ENCODE results near the gene DHX16. TPM values are rescaled to one million over a fixed set of nuclear protein-coding genes. Genes with fewer than 3 reads are reported as not detected.

DHX16 gene
- total RNA-seq, 4 donors from 2014 or later = 19.5 to 28.1 (median 24.3) TPM

DNA sequence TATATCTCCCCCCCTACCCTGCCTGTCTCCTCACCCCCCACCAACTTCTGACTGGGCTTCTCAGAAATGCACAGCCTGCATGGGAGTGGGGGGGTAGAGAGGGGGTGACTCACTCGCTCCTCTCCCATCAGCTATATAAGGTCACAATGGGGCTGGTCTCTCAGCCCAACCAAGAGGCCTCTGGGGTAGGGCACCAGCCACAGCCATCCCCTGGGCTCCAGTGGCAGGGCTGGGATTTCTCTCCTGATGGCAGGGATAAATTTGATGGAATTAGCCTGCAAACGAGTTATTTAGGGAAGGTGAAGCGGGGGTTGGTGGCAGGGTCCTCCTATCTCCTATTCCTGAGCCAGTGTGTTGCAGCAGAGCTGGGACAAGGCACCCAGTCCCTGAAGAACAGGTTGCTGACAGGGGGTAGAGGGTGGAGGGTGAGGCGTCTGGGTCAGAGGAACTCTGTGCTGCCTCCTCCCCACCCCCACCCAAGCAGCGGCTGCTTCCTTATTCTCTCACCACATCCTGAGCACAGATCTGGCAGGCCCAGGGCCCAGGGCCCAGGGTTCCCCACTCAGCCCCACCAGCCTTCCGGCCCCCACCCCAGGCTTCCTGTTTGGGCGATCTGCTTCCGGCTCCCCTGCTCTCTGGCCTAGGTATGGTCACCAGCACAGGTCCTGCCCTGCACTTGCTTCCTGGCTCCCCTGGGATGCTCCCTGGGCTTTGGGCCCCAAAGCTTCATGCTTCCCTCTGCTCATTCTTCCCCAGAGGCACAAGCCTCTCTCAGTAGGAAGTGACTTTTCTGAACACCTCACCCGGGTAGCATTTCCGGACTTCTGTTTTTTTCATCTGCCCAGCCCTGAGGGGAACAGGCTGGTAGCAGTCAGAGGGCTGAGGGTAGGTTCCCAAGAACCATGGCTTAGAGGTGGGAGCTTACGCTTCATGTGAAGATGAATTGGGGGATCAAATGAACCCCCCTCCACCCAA, 9.6 kb upstream of the DHX16 start:
- DNase-seq (ENCODE audit: low spot score) (peak; percentile 60), ATAC-seq (ENCODE audit: low FRiP score) (peak; percentile 82)
- TF ChIP-seq, protein P1, sequence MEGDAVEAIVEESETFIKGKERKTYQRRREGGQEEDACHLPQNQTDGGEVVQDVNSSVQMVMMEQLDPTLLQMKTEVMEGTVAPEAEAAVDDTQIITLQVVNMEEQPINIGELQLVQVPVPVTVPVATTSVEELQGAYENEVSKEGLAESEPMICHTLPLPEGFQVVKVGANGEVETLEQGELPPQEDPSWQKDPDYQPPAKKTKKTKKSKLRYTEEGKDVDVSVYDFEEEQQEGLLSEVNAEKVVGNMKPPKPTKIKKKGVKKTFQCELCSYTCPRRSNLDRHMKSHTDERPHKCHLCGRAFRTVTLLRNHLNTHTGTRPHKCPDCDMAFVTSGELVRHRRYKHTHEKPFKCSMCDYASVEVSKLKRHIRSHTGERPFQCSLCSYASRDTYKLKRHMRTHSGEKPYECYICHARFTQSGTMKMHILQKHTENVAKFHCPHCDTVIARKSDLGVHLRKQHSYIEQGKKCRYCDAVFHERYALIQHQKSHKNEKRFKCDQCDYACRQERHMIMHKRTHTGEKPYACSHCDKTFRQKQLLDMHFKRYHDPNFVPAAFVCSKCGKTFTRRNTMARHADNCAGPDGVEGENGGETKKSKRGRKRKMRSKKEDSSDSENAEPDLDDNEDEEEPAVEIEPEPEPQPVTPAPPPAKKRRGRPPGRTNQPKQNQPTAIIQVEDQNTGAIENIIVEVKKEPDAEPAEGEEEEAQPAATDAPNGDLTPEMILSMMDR (IDR thresholded peaks at IDR 0.05) = no peak

DNA sequence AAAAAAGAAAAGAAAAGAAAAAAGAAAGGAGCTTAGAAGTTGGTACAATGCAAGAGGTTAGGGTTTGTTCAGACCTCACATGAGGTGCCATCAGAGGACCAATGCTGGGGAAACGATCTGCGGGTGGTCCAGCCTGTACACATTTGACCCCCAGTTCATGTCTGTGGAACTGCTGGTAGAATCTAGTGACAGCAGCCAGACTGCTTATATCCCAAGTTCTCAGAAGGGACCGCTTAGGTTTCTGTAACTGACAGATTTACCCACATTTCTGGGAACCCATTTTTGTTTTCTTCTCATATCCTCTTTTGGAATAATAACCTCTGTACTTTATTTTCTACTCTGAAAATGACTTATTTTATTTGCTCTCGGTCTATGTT, 8.9 kb upstream of the DHX16 start:
- ATAC-seq (ENCODE audit: low FRiP score) = no peak
- TF ChIP-seq, protein P1 (IDR thresholded peaks at IDR 0.05) = no peak

DNA sequence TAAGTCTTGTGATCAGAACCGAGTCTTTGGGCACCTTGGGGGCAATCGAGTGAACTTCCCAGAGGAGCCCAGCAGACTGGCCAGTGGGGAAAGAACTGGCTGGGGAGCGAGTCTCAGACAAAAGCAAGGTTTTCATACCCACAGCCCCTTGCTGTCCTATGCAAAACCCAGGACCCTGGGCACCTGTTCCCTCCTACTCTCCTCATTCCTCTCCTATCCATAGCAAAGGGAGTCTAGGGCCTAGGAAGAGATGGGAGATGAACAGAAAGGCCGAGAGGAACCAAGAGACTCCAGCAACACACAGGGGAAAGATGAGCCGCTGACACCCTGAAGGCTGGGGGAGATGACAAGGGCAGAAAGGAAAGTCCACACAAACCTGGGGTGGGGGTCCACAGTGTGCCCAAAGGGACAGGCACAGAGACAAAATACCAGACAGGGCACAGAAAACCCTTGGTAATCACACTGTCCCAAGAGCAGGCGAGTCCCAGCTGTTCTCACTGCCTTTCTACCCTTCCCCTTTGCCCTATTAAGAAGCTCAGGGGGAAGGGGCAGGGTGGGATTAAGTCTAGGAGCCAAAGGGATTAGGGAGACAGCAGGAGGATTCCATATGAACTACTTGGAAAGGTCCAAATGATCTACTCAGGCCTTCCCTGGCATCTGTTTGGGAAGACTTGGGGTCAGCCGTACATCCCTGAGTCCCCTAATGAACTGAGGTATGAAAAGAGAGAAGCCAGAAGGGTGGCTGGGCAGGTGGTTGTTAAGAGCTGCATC, 7.1 kb upstream of the DHX16 start:
- DNase-seq (ENCODE audit: low spot score) (no peak), ATAC-seq (ENCODE audit: low FRiP score) (no peak)
- TF ChIP-seq, protein P1 (IDR thresholded peaks at IDR 0.05) = no peak

More for the DNA sequence above, 8.9 kb upstream of the DHX16 start:
- no peak for DNase-seq (ENCODE audit: low spot score)

DNA sequence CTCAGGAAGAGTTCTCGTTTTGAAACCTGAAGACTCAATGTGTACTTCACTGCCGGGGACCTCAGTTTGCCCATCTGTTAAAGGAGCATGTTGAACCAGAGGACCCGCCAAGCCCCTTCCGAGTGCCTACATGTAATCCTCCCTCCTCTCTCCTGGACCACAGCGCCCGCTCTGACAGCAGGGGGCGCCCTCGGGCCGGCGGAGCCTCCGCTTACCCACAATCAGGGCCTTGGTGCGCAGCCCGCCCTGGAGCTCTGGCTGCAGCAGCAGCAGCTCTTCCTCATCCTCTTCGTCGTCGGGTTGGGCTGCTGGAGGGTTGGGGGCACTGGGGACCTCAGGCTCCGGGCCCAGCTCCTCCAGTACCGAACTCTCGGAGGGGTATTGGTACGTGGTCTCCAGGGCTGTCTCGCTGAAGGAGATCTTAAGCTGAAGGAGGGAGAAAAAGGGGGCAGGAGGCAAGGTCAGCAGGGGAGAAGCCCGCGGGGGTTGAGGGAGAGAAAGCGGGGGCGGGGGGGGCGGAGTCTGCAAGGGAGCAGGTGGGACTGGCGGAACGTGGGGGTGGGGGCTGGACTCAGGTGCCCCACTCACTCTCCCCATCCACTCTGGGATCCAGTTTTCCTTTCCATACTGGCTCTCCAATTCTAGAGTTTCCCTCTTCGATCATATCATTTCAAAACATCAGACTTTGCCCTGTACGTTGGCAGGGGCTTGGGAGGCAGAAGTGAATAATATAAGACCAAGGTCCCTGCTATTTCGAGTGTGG, 6.3 kb upstream of the DHX16 start:
- DNase-seq (ENCODE audit: low spot score) = peak; percentile 62
- TF ChIP-seq, protein P1 (IDR thresholded peaks at IDR 0.05) = peak in 1 of 3 donors; percentile 83
- peak; percentile 43 for ATAC-seq (ENCODE audit: low FRiP score)

DNA sequence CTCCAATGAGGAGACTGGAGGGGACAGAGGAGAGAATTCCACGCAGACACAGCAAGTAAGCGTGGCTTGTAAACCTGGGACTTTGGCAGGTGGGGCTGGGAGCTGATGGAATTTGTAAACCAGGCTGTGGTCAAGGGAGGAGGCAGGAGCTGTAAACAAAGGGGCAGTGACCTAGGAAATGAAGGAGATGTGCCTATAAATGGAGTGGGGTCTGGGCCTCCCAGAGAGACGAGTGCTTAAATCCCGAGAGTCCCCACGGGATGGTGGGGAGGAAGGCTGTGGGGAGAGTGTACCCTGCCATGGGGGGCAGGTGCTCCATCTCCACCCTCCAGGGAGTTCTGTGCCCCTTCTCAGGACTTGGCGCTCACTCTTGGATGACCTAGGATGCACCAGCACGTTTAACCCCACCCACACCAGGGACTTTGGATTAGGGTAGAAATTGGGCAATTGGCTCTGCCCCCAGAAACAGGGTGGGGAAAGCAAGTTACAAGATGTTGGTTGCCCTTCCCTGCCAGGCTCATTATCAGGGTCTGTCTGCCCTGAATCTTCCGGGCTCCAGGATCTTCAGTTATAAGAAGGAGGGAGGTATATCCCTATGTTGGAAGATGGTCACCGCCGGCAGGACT, 4.0 kb upstream of the DHX16 start:
- DNase-seq (ENCODE audit: low spot score) (no peak), ATAC-seq (ENCODE audit: low FRiP score) (no peak)
- TF ChIP-seq, protein P1 (IDR thresholded peaks at IDR 0.05) = no peak

Measured in omental fat pad (tissue), 4 donors.